H1 (cell line): Measurements from ENCODE around the gene LLGL2. TPM values are rescaled to one million over a fixed set of nuclear protein-coding genes. Genes with fewer than 3 reads are reported as not detected.

Experiments
- ASH2L ChIP-seq: fragments of 200-600, 300-600 bp; sonication (generic); IDR thresholded peaks from one replicate; pipeline ENCODE4 v1.7.1; 2017; ENCODE audit warnings: low read length
- CBX5 ChIP-seq: fragments of 300-800, 300-1000 bp; sonication (generic); IDR thresholded peaks from 2 replicates; pipeline ENCODE4 v1.7.1; 2016; ENCODE audit warnings: antibody characterized with exemption, low read length, low read depth
- CREB1 ChIP-seq: IDR thresholded peaks from 2 replicates; pipeline ENCODE4 v1.6.1; 2012; ENCODE audit warnings: inconsistent platforms
- E2F6 ChIP-seq: IDR thresholded peaks from 2 replicates; pipeline ENCODE4 v1.6.1; 2012; ENCODE audit warnings: inconsistent platforms
- HDAC2 ChIP-seq, 2 experiments: fragments of 300-600 bp in 1 of 2; sonication (generic) in 1 of 2; IDR thresholded peaks; 2 replicates each; pipeline ENCODE4 v1.6.1; 2011 to 2012; ENCODE audit warnings: low read depth in 2 of 2, low read length in 2 of 2, mild to moderate bottlenecking in 2 of 2, moderate library complexity in 2 of 2, borderline replicate concordance in 1 of 2, inconsistent platforms in 1 of 2
- JUN ChIP-seq: IDR thresholded peaks from 2 replicates; pipeline ENCODE4 v1.6.1; 2011; ENCODE audit warnings: low read depth, mild to moderate bottlenecking, improper control_type of control experiment, low read length
- POLR2A ChIP-seq, 2 experiments: IDR thresholded peaks; 1 replicate in 1 of 2; 2 replicates in 1 of 2; pipeline ENCODE4 v1.6.1; 2011; ENCODE audit warnings: low read depth in 2 of 2, low read length in 2 of 2, mild to moderate bottlenecking in 2 of 2; ENCODE audit errors: control extremely low read depth in 1 of 2
- SAP30 ChIP-seq: fragments of 300-600 bp; sonication (generic); IDR thresholded peaks from 2 replicates; pipeline ENCODE4 v1.7.1; 2012; ENCODE audit warnings: low read length, moderate library complexity, mild to moderate bottlenecking, inconsistent platforms; ENCODE audit not compliant: insufficient read depth, insufficient replicate concordance
- SIX5 ChIP-seq: IDR thresholded peaks from 2 replicates; pipeline ENCODE4 v1.6.1; 2011; ENCODE audit warnings: mild to moderate bottlenecking, low read depth, low read length
- TAF7 ChIP-seq: optimal IDR thresholded peaks from 2 replicates; pipeline ENCODE3; 2011; ENCODE audit warnings: low read depth, mild to moderate bottlenecking, inconsistent platforms, low read length, moderate library complexity, borderline replicate concordance
- YY1 ChIP-seq: IDR thresholded peaks from 2 replicates; pipeline ENCODE4 v1.6.1; 2011; ENCODE audit warnings: low read depth, mild to moderate bottlenecking, low read length
- polyA plus RNA-seq, 7 experiments: library from polyadenylated mRNA; depleted of rRNA in 3 of 7; stranded (reverse) in 5 of 7; unstranded in 2 of 7; fragments of >200 nt in 5 of 7; fragments of 200-250 nt in 2 of 7; gene quantifications; 1 replicate in 5 of 7; 2 replicates in 1 of 7; 4 replicates in 1 of 7; pipeline versions ENCODE4 v1.2.1 to v1.2.3, GENCODE V29; 2011 to 2013; ENCODE audit warnings: missing spikeins in 2 of 7, mixed read lengths in 2 of 7
- total RNA-seq: library from RNA; stranded (reverse); fragmentation: NEBNext Ultra II Directional; extraction: Animal tissue kit (Norgen Biotek cat#: 25700); gene quantifications from 2 replicates; pipeline ENCODE4 v1.2.1, GENCODE V29; 2021
- TF ChIP-seq, protein P1 (sequence below): IDR thresholded peaks from 2 replicates; pipeline ENCODE4 v1.6.1; 2012; ENCODE audit warnings: low read length, inconsistent platforms

The LLGL2 gene
- total and polyA plus RNA-seq, 2 of the 8 experiments (the other 6 are each of a cell fraction or from before 2014, with no cell fraction given), result 64.5 to 77.1 TPM

- TF ChIP-seq HDAC2 (IDR thresholded peaks at IDR 0.05; ENCODE audit: borderline replicate concordance in 1 of 2, low read depth in 2 of 2, low read length in 2 of 2) (peak in 1 of 2 experiments; percentile 23; a peak in 1 of 4 replicates), JUN (no peak), TAF7 (no peak), YY1 (no peak), CREB1 (peak; percentile 72), CBX5 (no peak), SIX5 (no peak), POLR2A (IDR thresholded peaks at IDR 0.05; ENCODE audit: control extremely low read depth in 1 of 2, low read depth in 2 of 2, low read length in 2 of 2) (no peak), E2F6 (no peak; the same call in 1 of the 2 replicates), ASH2L (peak; percentile 0), SAP30 (no peak)
- TF ChIP-seq, protein P1, sequence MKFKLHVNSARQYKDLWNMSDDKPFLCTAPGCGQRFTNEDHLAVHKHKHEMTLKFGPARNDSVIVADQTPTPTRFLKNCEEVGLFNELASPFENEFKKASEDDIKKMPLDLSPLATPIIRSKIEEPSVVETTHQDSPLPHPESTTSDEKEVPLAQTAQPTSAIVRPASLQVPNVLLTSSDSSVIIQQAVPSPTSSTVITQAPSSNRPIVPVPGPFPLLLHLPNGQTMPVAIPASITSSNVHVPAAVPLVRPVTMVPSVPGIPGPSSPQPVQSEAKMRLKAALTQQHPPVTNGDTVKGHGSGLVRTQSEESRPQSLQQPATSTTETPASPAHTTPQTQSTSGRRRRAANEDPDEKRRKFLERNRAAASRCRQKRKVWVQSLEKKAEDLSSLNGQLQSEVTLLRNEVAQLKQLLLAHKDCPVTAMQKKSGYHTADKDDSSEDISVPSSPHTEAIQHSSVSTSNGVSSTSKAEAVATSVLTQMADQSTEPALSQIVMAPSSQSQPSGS, result no peak
These were observed 9.3 kb upstream of the LLGL2 start, which contains the start of gene TSEN54 (continued) for GRCh38 chr17:75516255-75516618.
